GM23338 (cell line): ENCODE data around the gene PRMT5. TPM values are rescaled to one million over a fixed set of nuclear protein-coding genes. Genes with fewer than 3 reads are reported as not detected.

ENCODE experiments used
- ATAC-seq: fragments of 200-7000 bp; cut with Tn5 transposase; 3 replicates; pipeline ENCODE4 v1.9.1; 2020
- DNase-seq: peaks from one replicate; pipeline ENCODE4 v3.0.0-alpha.2; 2015; ENCODE audit warnings: low spot score
- H2AFZ ChIP-seq: fragments of 200-600 bp; sonication (generic); 2 replicates; pipeline ENCODE4 v1.8.0; 2016; ENCODE audit warnings: antibody characterized with exemption, mild to moderate bottlenecking, moderate library complexity
- H3F3A ChIP-seq: fragments of 200-600 bp; sonication (generic); replicated peaks from 2 replicates; pipeline ENCODE4 v1.8.0; 2017; ENCODE audit warnings: antibody characterized with exemption, mixed run types, low read depth
- H3K27ac ChIP-seq: fragments of 200-600 bp; sonication (generic); 2 replicates; pipeline ENCODE4 v1.6.1; 2016; ENCODE audit warnings: low read depth
- H3K27me3 ChIP-seq: fragments of 200-600 bp; sonication (generic); 2 replicates; pipeline ENCODE4 v1.8.0; 2016; ENCODE audit warnings: mild to moderate bottlenecking, mixed run types, moderate library complexity; ENCODE audit not compliant: insufficient read depth
- H3K36me3 ChIP-seq: fragments of 200-600 bp; sonication (generic); 2 replicates; pipeline ENCODE4 v1.8.0; 2016; ENCODE audit warnings: mild to moderate bottlenecking; ENCODE audit not compliant: insufficient read depth
- H3K4me1 ChIP-seq: fragments of 200-600 bp; sonication (generic); 2 replicates; pipeline ENCODE4 v1.8.0; 2016; ENCODE audit warnings: mild to moderate bottlenecking, moderate library complexity; ENCODE audit not compliant: insufficient read depth
- H3K4me2 ChIP-seq: fragments of 200-600 bp; sonication (generic); 2 replicates; pipeline ENCODE4 v1.7.1; 2017; ENCODE audit warnings: mixed run types
- H3K4me3 ChIP-seq: fragments of 200-600 bp; sonication (generic); 2 replicates; pipeline ENCODE4 v1.6.1; 2016; ENCODE audit warnings: mixed run types
- H3K79me2 ChIP-seq: fragments of 200-600 bp; sonication (generic); replicated peaks from 2 replicates; pipeline ENCODE4 v1.8.0; 2017; ENCODE audit warnings: mild to moderate bottlenecking; ENCODE audit not compliant: insufficient read depth
- H3K9me2 ChIP-seq: fragments of 200-600 bp; sonication (generic); 2 replicates; pipeline ENCODE4 v1.8.0; 2017; ENCODE audit not compliant: insufficient read depth
- H4K20me1 ChIP-seq: fragments of 200-600 bp; sonication (generic); replicated peaks from 2 replicates; pipeline ENCODE4 v1.8.0; 2017; ENCODE audit warnings: mild to moderate bottlenecking; ENCODE audit not compliant: insufficient read depth
- H3K27ac Mint-ChIP-seq: 2 replicates; pipeline ENCODE4 v1.8.0; 2020; ENCODE audit warnings: inconsistent platforms, mild to moderate bottlenecking, moderate library complexity, mixed read lengths
- H3K27me3 Mint-ChIP-seq: 3 replicates; pipeline ENCODE4 v1.8.0; 2022; ENCODE audit warnings: low read depth, mild to moderate bottlenecking, moderate library complexity, mixed read lengths, inconsistent platforms; ENCODE audit not compliant: insufficient read depth, poor library complexity
- H3K36me3 Mint-ChIP-seq: 3 replicates; pipeline ENCODE4 v1.8.0; 2021; ENCODE audit warnings: low read depth, mild to moderate bottlenecking, inconsistent platforms, moderate library complexity, mixed read lengths
- H3K4me1 Mint-ChIP-seq: 3 replicates; pipeline ENCODE4 v1.8.0; 2020; ENCODE audit warnings: mild to moderate bottlenecking, inconsistent platforms, mixed read lengths
- H3K4me3 Mint-ChIP-seq: 3 replicates; pipeline ENCODE4 v1.8.0; 2021; ENCODE audit warnings: moderate library complexity, mild to moderate bottlenecking, inconsistent platforms, mixed read lengths
- H3K9me3 Mint-ChIP-seq: 3 replicates; pipeline ENCODE4 v1.8.0; 2020; ENCODE audit warnings: moderate library complexity, mild to moderate bottlenecking, inconsistent platforms, mixed read lengths
- CTCF ChIP-seq, 2 experiments: fragments of 200-600 bp in 1 of 2; sonication (generic) in 1 of 2; conservative IDR thresholded peaks; 2 replicates each; pipeline versions ENCODE4 v1.5.1 to v1.6.1; 2016 to 2017; ENCODE audit warnings: antibody characterized with exemption in 2 of 2, low read depth in 2 of 2, mild to moderate bottlenecking in 2 of 2, moderate library complexity in 1 of 2
- ETS1 ChIP-seq: IDR thresholded peaks from 2 replicates; pipeline ENCODE4 v1.6.1; 2016; ENCODE audit warnings: antibody characterized with exemption
- JUNB ChIP-seq: IDR thresholded peaks from one replicate; pipeline ENCODE4 v1.6.1; 2016; ENCODE audit warnings: antibody characterized with exemption; ENCODE audit not compliant: unreplicated experiment
- REST ChIP-seq: IDR thresholded peaks from one replicate; pipeline ENCODE4 v1.6.1; 2018; ENCODE audit warnings: antibody characterized with exemption; ENCODE audit not compliant: unreplicated experiment
- ZNF331 ChIP-seq: fragments of 250-450 bp; sonication (Bioruptor Pico); IDR thresholded peaks from 2 replicates; pipeline ENCODE4 v1.5.0; 2020; ENCODE audit warnings: low read depth, mild to moderate bottlenecking, moderate library complexity
- polyA plus RNA-seq: library from polyadenylated mRNA; unstranded; fragments of >200 nt; fragmentation: Nextera tagmentation; extraction: Ambion mirVana; gene quantifications from 2 replicates; pipeline ENCODE4 v1.2.1, GENCODE V29; 2016
- total RNA-seq: library from RNA; depleted of rRNA; stranded (reverse); fragments of >200 nt; shearing (Covaris generic); gene quantifications from 2 replicates; pipeline ENCODE4 v1.2.3, GENCODE V29; 2014

PRMT5 gene
- total and polyA plus RNA-seq, 2 experiments from 2014 or later = 68.8 to 124 TPM

- Histone ChIP-seq H3K4me2 (no peak overlapping the region), H4K20me1 (no peaks in the 10 kb centered on the region; the same call in 1 of the 2 replicates), H3K79me2 (no peaks in the 10 kb centered on the region), H3K9me2 (no peaks in the 10 kb centered on the region), H2AFZ (no peak overlapping the region), H3K36me3 (no peaks in the 10 kb centered on the region), H3F3A (peaks cover 4% of the 10 kb centered on the region), H3K27me3 (peaks cover 12% of the 10 kb centered on the region), H3K4me3 (no peak overlapping the region), H3K4me1 (peaks cover 5% of the 10 kb centered on the region; the same call in 1 of the 2 replicates), H3K27ac (no peak overlapping the region)
- no peak overlapping the region for H3K27ac Mint-ChIP-seq
- peaks cover 4% of the 10 kb centered on the region; the same call in 2 of the 3 replicates for H3K36me3 Mint-ChIP-seq
- no peak overlapping the region for H3K4me3 Mint-ChIP-seq
- no peak for DNase-seq
- no peak for TF ChIP-seq ZNF331 (CRISPR knock-in tag)
- no peak for TF ChIP-seq JUNB
- H3K4me1 Mint-ChIP-seq = peaks cover 19% of the 10 kb centered on the region
- peaks cover 14% of the 10 kb centered on the region for H3K27me3 Mint-ChIP-seq
- H3K9me3 Mint-ChIP-seq = no peaks in the 10 kb centered on the region; the same call in 2 of the 3 replicates
- ATAC-seq = no peak
Observed at GRCh38 chr14:22890416-22890815, 38.8 kb downstream of the PRMT5 start.

GRCh38 chr14:22888662-22889061, 40.5 kb downstream of the PRMT5 start:
- no peaks in the 10 kb centered on the region for H3K36me3 ChIP-seq
- ATAC-seq = no peak
- H2AFZ ChIP-seq = no peak overlapping the region
- Mint-ChIP-seq H3K36me3 (peaks cover 9% of the 10 kb centered on the region; the same call in 2 of the 3 replicates), H3K27me3 (peaks cover 28% of the 10 kb centered on the region), H3K27ac (no peak overlapping the region), H3K4me1 (peaks cover 25% of the 10 kb centered on the region), H3K9me3 (no peaks in the 10 kb centered on the region; the same call in 2 of the 3 replicates), H3K4me3 (no peak overlapping the region)
- H3K9me2 ChIP-seq = no peaks in the 10 kb centered on the region
- no peak overlapping the region for H3K4me3 ChIP-seq
- no peaks in the 10 kb centered on the region for H4K20me1 ChIP-seq
- no peak for DNase-seq
- H3K4me2 ChIP-seq = no peak overlapping the region
- no peaks in the 10 kb centered on the region for H3K79me2 ChIP-seq
- peaks cover under 1% of the 10 kb centered on the region for H3F3A ChIP-seq
- H3K4me1 ChIP-seq = peaks cover 11% of the 10 kb centered on the region; the same call in 1 of the 2 replicates
- H3K27me3 ChIP-seq = peaks cover 17% of the 10 kb centered on the region
- TF ChIP-seq ZNF331 (CRISPR knock-in tag) (no peak), ETS1 (no peak)
- no peak overlapping the region for H3K27ac ChIP-seq

- no peak overlapping the region for H3K27ac Mint-ChIP-seq
- no peak overlapping the region for H2AFZ ChIP-seq
- TF ChIP-seq REST (no peak), CTCF (conservative IDR thresholded peaks at IDR 0.05; ENCODE audit: low read depth in 2 of 2) (no peak)
Observed at GRCh38 chr14:22887990-22888378, 41.2 kb downstream of the PRMT5 start.

More at GRCh38 chr14:22887990-22888378, 41.2 kb downstream of the PRMT5 start:
- no peaks in the 10 kb centered on the region for H4K20me1 ChIP-seq
- ATAC-seq = no peak
- Mint-ChIP-seq H3K4me3 (peak overlapping the region; percentile 93), H3K36me3 (peaks cover 9% of the 10 kb centered on the region; the same call in 2 of the 3 replicates), H3K27me3 (peaks cover 29% of the 10 kb centered on the region), H3K9me3 (no peaks in the 10 kb centered on the region; the same call in 2 of the 3 replicates), H3K4me1 (peaks cover 31% of the 10 kb centered on the region)
- H3K36me3 ChIP-seq = no peaks in the 10 kb centered on the region
- no peak overlapping the region for H3K27ac ChIP-seq
- H3K9me2 ChIP-seq = no peaks in the 10 kb centered on the region
- H3F3A ChIP-seq = no peaks in the 10 kb centered on the region; the same call in none of the 2 replicates
- H3K27me3 ChIP-seq = peaks cover 17% of the 10 kb centered on the region
- H3K4me3 ChIP-seq = peak overlapping the region; percentile 67; the same call in 1 of the 2 replicates
- DNase-seq = no peak
- peak overlapping the region; percentile 82 for H3K4me2 ChIP-seq
- peaks cover 16% of the 10 kb centered on the region; the same call in 1 of the 2 replicates for H3K4me1 ChIP-seq
- no peaks in the 10 kb centered on the region for H3K79me2 ChIP-seq
